ENCODE measurements around the gene DUSP12. TPM values are rescaled to one million over a fixed set of nuclear protein-coding genes. Genes with fewer than 3 reads are reported as not detected.

The DUSP12 gene
- total RNA-seq, 1 experiment from 2014 or later = 23.6 TPM

DNA sequence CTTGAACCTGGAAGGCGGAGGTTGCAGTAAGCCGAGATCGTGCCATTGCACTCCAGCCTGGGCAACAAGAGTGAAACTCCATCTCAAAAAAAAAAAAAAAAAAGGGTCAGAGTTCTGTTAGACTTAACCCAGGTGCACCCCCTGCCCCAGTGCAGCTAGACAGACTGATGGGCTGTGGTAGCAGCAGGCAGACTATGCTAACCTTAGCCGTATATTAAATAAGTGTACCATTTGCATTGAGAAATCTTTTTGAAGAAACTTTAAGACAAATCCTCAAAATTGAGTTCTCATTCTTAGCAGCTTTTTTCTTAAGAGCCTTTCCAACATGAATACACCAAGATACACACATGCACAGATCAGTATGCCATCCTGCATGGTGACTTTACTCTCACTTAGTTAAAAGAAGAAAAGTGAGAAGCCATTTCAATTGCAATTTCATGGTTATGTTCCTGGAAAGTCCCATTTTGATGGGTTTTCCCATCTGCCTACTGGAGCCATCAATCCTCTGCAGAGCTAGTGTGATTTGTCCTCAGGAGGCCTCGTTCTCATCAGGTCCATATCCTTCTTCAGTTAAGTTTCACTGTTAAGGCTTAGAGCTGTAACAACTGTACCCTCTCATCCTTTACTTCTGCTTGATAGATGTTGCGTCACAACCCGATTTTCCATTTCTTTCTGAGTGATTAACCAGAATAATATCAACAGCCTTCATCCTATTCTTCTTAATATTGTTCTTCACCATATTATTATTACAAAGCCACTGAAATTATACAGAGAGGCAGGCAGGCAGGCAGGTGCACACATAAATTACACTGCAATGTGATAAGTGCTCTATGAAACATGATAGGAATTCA is 21.0 kb upstream of the DUSP12 start:
- BruUV-seq (replicated peaks) = no TSS peak
- H4K20me1 ChIP-seq (ENCODE audit: insufficient read depth) = no peaks in the 10 kb centered on the region
- no peak for TF ChIP-seq CTCF (conservative IDR thresholded peaks at IDR 0.05)
- no peak for TF ChIP-seq EZH2 (IDR thresholded peaks at IDR 0.05; ENCODE audit: low read depth)
- peaks cover 38% of the 10 kb centered on the region for H3F3A ChIP-seq (ENCODE audit: insufficient read depth, low read depth)
- H3K36me3 ChIP-seq (ENCODE audit: low read depth) = no peaks in the 10 kb centered on the region
- no peak overlapping the region for H2AFZ ChIP-seq
- ChIA-PET CTCF (no interaction called here), POLR2A (ENCODE audit: unreplicated experiment) (no interaction called here)
- H3K4me1 ChIP-seq (replicated peaks; ENCODE audit: insufficient read depth) = peaks cover 64% of the 10 kb centered on the region
- no peak for DNase-seq
- H3K9me2 ChIP-seq (ENCODE audit: insufficient read depth) = no peaks in the 10 kb centered on the region
- H3K79me2 ChIP-seq (ENCODE audit: low read depth) = peaks cover 18% of the 10 kb centered on the region
- intact Hi-C loops (cut with micrococcal nuclease; ENCODE audit: unreplicated experiment) = no loop called here
- H3K4me2 ChIP-seq = peak overlapping the region; percentile 48
- H3K27me3 ChIP-seq (ENCODE audit: insufficient read depth, low read depth) = no peaks in the 10 kb centered on the region
- H3K4me3 ChIP-seq = no peak overlapping the region
- H3K27ac ChIP-seq = no peak overlapping the region; the same call in 1 of the 2 replicates
- no peaks in the 10 kb centered on the region for H3K9me3 ChIP-seq (ENCODE audit: insufficient read depth, low read depth)

- H3K27me3 ChIP-seq (ENCODE audit: insufficient read depth, low read depth) = no peaks in the 10 kb centered on the region
- BruUV-seq (replicated peaks) = no TSS peak
- no peaks in the 10 kb centered on the region for H4K20me1 ChIP-seq (ENCODE audit: insufficient read depth)
- peak overlapping the region; percentile 37 for H2AFZ ChIP-seq
- H3F3A ChIP-seq (ENCODE audit: insufficient read depth, low read depth) = peaks cover 45% of the 10 kb centered on the region
- DNase-seq = peak in 1 of 2 experiments; percentile 70
- TF ChIP-seq EZH2 (IDR thresholded peaks at IDR 0.05; ENCODE audit: low read depth) = no peak
- no peak for TF ChIP-seq CTCF (conservative IDR thresholded peaks at IDR 0.05)
- CTCF ChIA-PET = interaction anchor here (0.6 kb wide), 1 partner anchor 307 kb away, joined by 4 read pairs; no protein-coding TSS in a partner anchor
- peak overlapping the region; percentile 74 for H3K27ac ChIP-seq
- H3K36me3 ChIP-seq (ENCODE audit: low read depth) = no peaks in the 10 kb centered on the region
- intact Hi-C loops (cut with micrococcal nuclease; ENCODE audit: unreplicated experiment) = no loop called here
- peaks cover 17% of the 10 kb centered on the region for H3K79me2 ChIP-seq (ENCODE audit: low read depth)
- no peaks in the 10 kb centered on the region for H3K9me3 ChIP-seq (ENCODE audit: insufficient read depth, low read depth)
- H3K9me2 ChIP-seq (ENCODE audit: insufficient read depth) = no peaks in the 10 kb centered on the region
- H3K4me1 ChIP-seq (replicated peaks; ENCODE audit: insufficient read depth) = peaks cover 65% of the 10 kb centered on the region
- POLR2A ChIA-PET (ENCODE audit: unreplicated experiment) = no interaction called here
- H3K4me3 ChIP-seq = no peak overlapping the region
- H3K4me2 ChIP-seq = peak overlapping the region; percentile 48
These were observed 19.5 kb upstream of the DUSP12 start for GRCh38 chr1:161730050-161730564.

DNA sequence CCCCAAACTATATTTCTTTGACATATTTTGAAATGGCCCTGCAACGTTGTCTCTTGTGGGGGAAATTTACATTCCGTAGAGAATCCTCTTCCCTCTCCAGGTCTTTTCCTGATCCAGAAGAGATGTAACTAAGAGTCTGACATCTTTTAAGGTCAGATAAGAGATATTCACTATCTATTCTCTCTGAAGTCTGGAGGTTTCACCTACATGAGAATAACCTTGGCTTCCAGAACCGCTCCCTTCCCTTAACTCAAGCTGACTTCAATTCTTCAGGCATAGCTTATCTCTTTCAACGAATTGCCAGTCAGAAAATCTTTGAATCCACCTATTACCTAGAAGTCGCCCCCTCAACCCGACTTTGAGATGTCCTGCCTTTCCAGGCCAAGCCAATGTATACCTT is 18.3 kb upstream of the DUSP12 start:
- Histone ChIP-seq H3K27me3 (ENCODE audit: insufficient read depth, low read depth) (no peaks in the 10 kb centered on the region), H4K20me1 (ENCODE audit: insufficient read depth) (no peaks in the 10 kb centered on the region), H3K4me2 (peak overlapping the region; percentile 48; the same call in 1 of the 2 replicates), H3K9me3 (ENCODE audit: insufficient read depth, low read depth) (no peaks in the 10 kb centered on the region), H3K36me3 (ENCODE audit: low read depth) (no peaks in the 10 kb centered on the region), H3F3A (ENCODE audit: insufficient read depth, low read depth) (peaks cover 51% of the 10 kb centered on the region), H3K4me1 (replicated peaks; ENCODE audit: insufficient read depth) (peaks cover 69% of the 10 kb centered on the region), H3K4me3 (no peak overlapping the region), H2AFZ (no peak overlapping the region), H3K9me2 (ENCODE audit: insufficient read depth) (no peaks in the 10 kb centered on the region), H3K79me2 (ENCODE audit: low read depth) (peaks cover 9% of the 10 kb centered on the region), H3K27ac (peak overlapping the region; percentile 74)
- intact Hi-C loops (cut with micrococcal nuclease; ENCODE audit: unreplicated experiment) = no loop called here
- CTCF ChIA-PET = no interaction called here
- POLR2A ChIA-PET (ENCODE audit: unreplicated experiment) = no interaction called here
- no peak for DNase-seq
- TF ChIP-seq EZH2 (IDR thresholded peaks at IDR 0.05; ENCODE audit: low read depth) (no peak), CTCF (conservative IDR thresholded peaks at IDR 0.05) (no peak)
- no TSS peak for BruUV-seq (replicated peaks)

Data from PC-9 (cell line).